ENCODE results near the gene MED28. TPM values are rescaled to one million over a fixed set of nuclear protein-coding genes. Genes with fewer than 3 reads are reported as not detected.

MED28 gene
- total and polyA plus RNA-seq, 2 of the 4 experiments (the other 2 are of a cell fraction) = 8.8 to 9.3 TPM

DNA sequence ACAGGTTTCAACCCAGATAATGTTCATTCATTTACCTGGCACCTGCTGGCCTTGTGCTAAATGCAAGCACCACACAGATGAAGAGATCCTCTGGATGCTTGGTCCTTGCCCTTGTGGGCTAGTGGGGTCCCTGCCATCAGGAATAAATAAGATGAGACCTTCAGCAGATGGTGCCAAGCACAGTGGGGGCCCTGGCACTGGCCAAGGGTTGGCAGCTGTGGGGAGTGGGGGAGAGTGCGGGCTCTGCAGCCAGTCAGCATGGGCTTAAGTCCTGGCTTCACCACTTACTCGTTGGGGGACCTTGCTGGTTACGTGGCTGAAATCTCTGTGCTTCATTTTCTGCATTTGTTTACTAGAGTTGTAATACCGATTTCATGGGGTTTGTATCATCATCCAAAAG is 30.5 kb upstream of the MED28 start:
- no peak overlapping the region for H2AK5ac ChIP-seq (ENCODE audit: low read depth, low read length)
- H2BK5ac ChIP-seq (ENCODE audit: low read depth, low read length, poor library complexity, severe bottlenecking) = no peak overlapping the region
- no peak overlapping the region for H4K8ac ChIP-seq (ENCODE audit: low read depth in 2 of 2, low read length in 2 of 2)
- DNase-seq = no peak
- no peaks in the 10 kb centered on the region; the same call in 1 of the 2 replicates for H4K20me1 ChIP-seq (ENCODE audit: insufficient read depth, low read length)
- no peak overlapping the region for H2BK20ac ChIP-seq (ENCODE audit: low read depth, low read length)
- no peak overlapping the region for H3K18ac ChIP-seq (ENCODE audit: low read depth, low read length)
- H2AFZ ChIP-seq (replicated peaks; ENCODE audit: low read length, poor library complexity) = no peak overlapping the region
- no peak overlapping the region for H3K9ac ChIP-seq (ENCODE audit: low read depth, low read length)
- no peaks in the 10 kb centered on the region; the same call in 1 of the 2 replicates for H3K9me1 ChIP-seq (ENCODE audit: insufficient read depth, low read length)
- H3K27ac ChIP-seq (ENCODE audit: insufficient read depth, low read length) = no peak overlapping the region
- H4K91ac ChIP-seq (ENCODE audit: insufficient read depth, low read depth, low read length) = no peak overlapping the region
- TF ChIP-seq RCOR1 (IDR thresholded peaks at IDR 0.05; ENCODE audit: insufficient replicate concordance, low read length) = no peak
- TF ChIP-seq MXI1 (IDR thresholded peaks at IDR 0.05; ENCODE audit: borderline replicate concordance, low read depth, low read length) = no peak
- TF ChIP-seq MAFK (IDR thresholded peaks at IDR 0.05; ENCODE audit: low read depth, low read length) = no peak
- TF ChIP-seq, protein P1, sequence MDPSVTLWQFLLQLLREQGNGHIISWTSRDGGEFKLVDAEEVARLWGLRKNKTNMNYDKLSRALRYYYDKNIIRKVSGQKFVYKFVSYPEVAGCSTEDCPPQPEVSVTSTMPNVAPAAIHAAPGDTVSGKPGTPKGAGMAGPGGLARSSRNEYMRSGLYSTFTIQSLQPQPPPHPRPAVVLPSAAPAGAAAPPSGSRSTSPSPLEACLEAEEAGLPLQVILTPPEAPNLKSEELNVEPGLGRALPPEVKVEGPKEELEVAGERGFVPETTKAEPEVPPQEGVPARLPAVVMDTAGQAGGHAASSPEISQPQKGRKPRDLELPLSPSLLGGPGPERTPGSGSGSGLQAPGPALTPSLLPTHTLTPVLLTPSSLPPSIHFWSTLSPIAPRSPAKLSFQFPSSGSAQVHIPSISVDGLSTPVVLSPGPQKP (IDR thresholded peaks at IDR 0.05; ENCODE audit: borderline replicate concordance, low read depth, low read length) = no peak
- TF ChIP-seq POLR2A (IDR thresholded peaks at IDR 0.05; ENCODE audit: low read depth, low read length) = no peak
- BruUV-seq (replicated peaks) = no TSS peak
- H3K36me3 ChIP-seq (ENCODE audit: control insufficient read depth, insufficient read depth, low read length) = peaks cover 29% of the 10 kb centered on the region
- no peak overlapping the region for H2AK9ac ChIP-seq (replicated peaks; ENCODE audit: low read depth, low read length, poor library complexity)
- in situ Hi-C loops (cut with MboI; ENCODE audit: low sequenced_read_pairs) = loop anchor here (5.0 to 25.0 kb wide), 3 partner anchors 33 to 428 kb away; partner anchors contain the start of genes DCAF16, LCORL and NCAPG
- intact Hi-C loops (cut with micrococcal nuclease) = no loop called here
- H3K23ac ChIP-seq (ENCODE audit: low read depth, low read length) = no peak overlapping the region
- no peak overlapping the region for H3K56ac ChIP-seq (ENCODE audit: extremely low read depth, insufficient read depth, low read length)
- no peak overlapping the region for H3K14ac ChIP-seq (replicated peaks; ENCODE audit: low read depth, low read length)
- ChIA-PET CTCF (no interaction called here), POLR2A (ENCODE audit: unreplicated experiment) (no interaction called here)
- H3K27me3 ChIP-seq (ENCODE audit: control insufficient read depth, insufficient read depth, low read length) = no peaks in the 10 kb centered on the region
- ATAC-seq (ENCODE audit: low read depth) = no peak
- no peak overlapping the region for H4K5ac ChIP-seq (ENCODE audit: low read depth, low read length)
- H3K4me1 ChIP-seq (ENCODE audit: control insufficient read depth, insufficient read depth, low read length) = no peaks in the 10 kb centered on the region
- no CpG with 5 or more reads among the region's 4 CpGs for whole genome bisulfite sequencing, 2 experiments (ENCODE audit: extremely low coverage in 2 of 2, insufficient read length in 1 of 2)
- H3K4me2 ChIP-seq (ENCODE audit: low read depth, low read length) = no peak overlapping the region
- no peak overlapping the region for H3K4ac ChIP-seq (ENCODE audit: low read depth, low read length)
- H2BK120ac ChIP-seq (ENCODE audit: low read depth, low read length) = no peak overlapping the region
- H2BK15ac ChIP-seq (ENCODE audit: low read depth, low read length) = no peak overlapping the region
- dilution Hi-C loops (cut with HindIII; ENCODE audit: low sequenced_read_pairs, unreplicated experiment) = no loop called here
- H3K4me3 ChIP-seq (ENCODE audit: insufficient read depth, low read depth, low read length) = no peak overlapping the region
- no peaks in the 10 kb centered on the region for H3K9me3 ChIP-seq (ENCODE audit: control insufficient read depth, insufficient read depth, low read length)
- H3K79me1 ChIP-seq (ENCODE audit: low read depth in 1 of 2, low read length in 2 of 2) = peaks cover 5 to 6% of the 10 kb centered on the region in 2 experiments
